GM18498 (cell line): ENCODE results near the gene STOML1.
A peak's percentile ranks its signal among the peaks of the same experiment; 100 is the strongest.
"Not testable (repeated sequence)": the region's sequence is repeated elsewhere in the genome, so short reads cannot be mapped to it uniquely, and the experiment has no call there.

Experiments used
- ATAC-seq: cut with Tn5 transposase; IDR thresholded peaks from one replicate; pipeline ENCODE4 v1.9.1; 2021; ENCODE audit warnings: mild to moderate bottlenecking, moderate library complexity; ENCODE audit not compliant: unreplicated experiment

The STOML1 gene

DNA sequence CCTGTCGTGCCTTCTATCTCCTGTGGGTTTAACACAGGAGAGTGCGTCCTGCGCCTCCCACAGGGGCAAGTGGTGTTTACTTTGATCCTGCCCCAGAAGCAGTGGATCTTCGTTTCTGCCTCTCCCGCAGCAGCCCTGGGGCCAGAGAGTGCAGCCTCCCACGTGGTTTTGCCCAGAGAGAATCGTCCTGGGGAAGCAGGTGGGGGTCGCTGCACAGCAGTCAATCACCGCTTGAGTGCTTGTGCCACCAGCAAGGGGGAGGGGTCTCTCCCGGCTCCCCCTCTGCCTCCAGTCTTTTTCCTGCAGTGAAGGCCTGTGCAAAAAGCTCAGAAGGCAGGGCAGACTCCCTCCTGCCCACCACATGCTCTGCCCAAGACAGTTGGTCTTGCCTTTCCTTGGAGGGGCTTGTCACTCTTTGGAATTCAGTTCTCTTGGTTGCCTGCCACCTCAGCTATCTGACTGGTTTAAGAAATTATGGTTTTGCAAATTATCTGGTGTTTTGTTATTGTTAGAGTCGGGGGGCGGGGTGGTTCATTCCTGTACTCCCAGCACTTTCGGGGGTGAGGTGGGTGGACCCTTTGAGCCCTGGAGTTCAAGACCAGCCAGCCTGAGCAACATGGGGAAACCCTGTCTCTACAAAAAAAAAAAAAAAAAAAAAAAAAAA, 26.9 kb downstream of the STOML1 start:
- ATAC-seq = peak; percentile 28

DNA sequence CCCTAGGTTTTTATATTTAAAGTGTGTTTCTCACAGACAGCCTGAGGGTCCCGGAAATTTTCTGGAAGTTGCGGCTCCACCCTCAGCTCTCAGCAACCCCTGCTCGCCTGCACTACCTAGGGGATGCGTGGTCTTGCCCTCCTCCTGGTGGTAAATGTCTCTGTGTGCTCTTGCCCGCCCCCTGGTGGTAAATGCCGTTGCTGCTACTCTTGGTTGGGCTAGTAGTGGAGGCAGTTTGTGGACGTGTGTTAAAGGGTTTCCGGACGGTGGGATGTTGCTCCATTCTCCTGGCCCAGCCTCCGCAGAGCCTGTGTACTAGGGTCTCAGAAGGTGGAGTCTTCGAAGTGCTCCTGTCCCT, 27.4 kb downstream of the STOML1 start:
- peak; percentile 59 for ATAC-seq

GRCh38 chr15:73962433-73962832, 29.7 kb downstream of the STOML1 start:
- no peak for ATAC-seq

- not testable (repeated sequence) for ATAC-seq
Measured at GRCh38 chr15:73960472-73961070, 31.5 kb downstream of the STOML1 start.

GRCh38 chr15:73959801-73960200, 32.3 kb downstream of the STOML1 start:
- no peak for ATAC-seq

GRCh38 chr15:73959012-73959581, 33.0 kb downstream of the STOML1 start:
- no peak for ATAC-seq

DNA sequence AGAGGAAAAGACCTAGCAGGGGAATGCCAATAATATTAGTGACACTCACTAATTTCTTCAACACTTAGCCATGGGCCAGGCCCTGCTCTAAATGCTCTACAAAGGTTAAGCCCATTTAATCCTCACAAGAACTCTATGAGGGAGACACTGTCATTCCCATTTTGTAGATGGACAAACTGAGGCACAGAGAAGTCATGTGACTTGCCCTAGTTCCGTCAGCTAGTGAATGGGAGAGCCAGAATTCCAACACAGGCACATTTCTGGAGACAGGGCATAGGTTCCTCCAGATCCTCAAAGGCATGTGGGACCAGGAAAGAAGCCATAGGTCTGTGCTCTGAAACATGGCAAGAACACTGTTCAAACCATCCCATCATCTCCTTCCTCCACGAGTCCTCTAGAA, 34.3 kb downstream of the STOML1 start:
- no peak for ATAC-seq

GRCh38 chr15:73957276-73957675, 34.8 kb downstream of the STOML1 start:
- no peak for ATAC-seq

DNA sequence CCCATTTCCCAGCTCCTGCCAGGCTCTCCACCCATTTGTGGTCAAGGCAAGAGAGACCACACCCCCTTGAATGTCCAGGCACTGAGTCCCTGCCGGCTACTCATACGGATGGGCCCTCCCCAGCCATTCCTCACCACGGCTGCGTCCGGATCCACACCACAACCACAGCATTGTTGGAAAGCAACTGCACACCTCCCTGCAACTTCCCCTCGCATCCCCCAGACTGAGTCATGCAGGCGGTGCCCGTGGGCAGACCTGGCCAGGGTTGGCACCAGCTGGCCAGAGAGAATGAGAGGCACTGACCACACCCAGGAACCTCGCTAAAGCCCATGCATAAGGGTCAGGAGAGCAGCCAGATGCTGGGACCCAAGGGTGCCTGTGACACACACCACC, 35.4 kb downstream of the STOML1 start:
- no peak for ATAC-seq

GRCh38 chr15:73955861-73956742, 36.0 kb downstream of the STOML1 start:
- no peak for ATAC-seq

DNA sequence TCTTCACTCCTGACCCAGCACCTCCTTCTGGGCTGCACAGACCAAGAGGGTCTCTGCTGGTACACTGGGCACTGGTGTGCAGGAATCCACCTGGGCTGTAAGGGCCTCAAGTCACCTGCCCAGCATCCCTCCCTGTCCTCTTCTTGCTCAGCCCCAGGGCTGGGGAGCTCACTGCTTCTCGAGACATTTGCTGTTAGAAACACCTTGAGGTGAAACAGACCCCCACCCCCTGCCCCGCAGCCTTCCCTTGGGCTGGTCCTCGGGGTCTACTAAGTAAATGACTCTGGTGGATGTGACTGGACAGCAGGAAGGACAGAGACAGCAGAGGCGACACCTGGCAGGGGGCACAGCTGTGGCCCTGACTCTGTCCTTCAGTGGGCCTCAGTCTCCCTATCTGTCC, 36.8 kb downstream of the STOML1 start:
- no peak for ATAC-seq

DNA sequence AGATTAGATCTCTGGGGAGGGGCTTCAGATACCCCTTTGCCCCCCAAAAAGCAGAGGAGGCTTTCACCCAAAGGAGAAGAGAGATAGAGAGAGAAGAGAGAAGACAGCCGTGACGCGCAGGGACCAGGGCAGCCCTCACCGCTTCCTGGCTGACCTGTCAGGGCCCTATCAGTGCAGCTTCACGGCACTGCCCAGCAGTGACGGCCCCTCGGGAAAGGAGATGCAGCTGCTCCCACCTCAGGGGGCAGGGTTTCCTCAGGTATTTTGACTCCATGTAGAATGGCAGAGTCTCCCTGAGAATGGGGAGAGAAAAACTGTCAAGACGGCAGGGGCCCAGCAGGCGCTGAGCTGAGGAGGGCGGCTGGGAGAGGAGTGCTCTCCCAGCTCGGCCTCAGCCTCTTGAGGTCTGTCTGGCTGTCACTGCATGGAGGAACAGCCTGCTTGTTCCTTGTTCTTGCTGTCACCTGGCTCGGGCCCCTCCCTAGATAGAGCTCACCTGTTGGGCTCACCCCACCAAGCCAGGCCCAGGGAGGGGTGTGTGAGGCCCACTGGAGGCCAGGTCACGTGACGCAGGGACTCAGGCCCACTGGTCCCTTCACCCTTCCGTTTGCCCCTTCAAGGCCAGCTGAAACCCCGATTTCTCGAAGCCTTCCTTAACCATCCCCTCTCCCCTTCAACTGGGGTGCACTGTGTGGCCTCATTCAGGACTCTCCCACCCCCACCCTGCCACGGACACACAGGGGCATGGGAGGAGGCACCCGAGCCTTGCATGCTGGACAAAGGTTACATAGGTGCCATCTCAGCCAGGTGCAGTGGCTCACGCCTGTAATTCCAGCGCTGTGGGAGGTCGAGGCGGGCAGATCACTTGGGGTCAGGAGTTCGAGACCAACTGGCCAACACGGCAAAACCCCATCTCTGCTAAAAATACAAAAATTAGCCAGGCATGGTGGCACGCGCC, 37.6 kb downstream of the STOML1 start:
- ATAC-seq = no peak

DNA sequence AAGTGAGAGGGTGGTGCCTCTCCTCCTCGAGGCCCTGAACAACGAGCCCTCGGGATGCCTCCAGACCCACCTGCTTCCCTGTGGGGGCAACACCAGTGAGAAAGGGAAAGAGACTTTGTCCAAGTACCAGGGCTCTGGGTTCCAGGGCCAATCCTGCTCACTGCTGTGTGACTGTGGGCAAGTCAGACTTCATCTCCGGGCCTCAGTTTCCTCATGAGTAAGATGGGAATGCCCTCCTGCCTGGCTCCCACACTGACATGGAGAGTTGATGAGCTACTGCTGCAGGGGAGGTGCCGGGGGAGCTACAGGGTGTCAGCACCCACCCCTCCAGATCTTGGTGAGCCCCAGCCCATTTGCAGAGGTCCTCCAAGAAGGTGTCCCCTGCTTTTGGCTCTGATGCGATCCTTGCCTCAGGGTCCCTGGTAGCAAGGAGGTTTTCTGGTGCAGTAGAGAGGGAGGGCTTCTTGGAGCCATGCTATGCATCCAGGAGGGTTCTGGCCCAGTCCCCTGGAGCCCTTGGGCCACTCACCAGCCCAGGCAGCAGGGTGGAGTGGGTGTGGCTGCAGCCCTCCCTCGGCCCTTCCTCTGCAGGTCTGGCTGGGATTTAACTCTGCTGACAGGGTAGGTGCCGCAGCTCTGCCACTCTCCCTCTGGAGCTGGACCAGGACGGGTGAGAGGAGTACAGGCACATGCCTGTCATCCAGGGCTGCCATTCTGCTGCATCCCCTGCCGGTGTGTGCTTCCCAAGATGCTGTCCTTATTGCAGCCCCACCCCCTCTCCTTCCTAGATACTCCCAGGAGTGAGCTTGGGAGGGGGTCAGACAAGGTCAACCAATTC, 39.0 kb downstream of the STOML1 start:
- ATAC-seq = no peak

DNA sequence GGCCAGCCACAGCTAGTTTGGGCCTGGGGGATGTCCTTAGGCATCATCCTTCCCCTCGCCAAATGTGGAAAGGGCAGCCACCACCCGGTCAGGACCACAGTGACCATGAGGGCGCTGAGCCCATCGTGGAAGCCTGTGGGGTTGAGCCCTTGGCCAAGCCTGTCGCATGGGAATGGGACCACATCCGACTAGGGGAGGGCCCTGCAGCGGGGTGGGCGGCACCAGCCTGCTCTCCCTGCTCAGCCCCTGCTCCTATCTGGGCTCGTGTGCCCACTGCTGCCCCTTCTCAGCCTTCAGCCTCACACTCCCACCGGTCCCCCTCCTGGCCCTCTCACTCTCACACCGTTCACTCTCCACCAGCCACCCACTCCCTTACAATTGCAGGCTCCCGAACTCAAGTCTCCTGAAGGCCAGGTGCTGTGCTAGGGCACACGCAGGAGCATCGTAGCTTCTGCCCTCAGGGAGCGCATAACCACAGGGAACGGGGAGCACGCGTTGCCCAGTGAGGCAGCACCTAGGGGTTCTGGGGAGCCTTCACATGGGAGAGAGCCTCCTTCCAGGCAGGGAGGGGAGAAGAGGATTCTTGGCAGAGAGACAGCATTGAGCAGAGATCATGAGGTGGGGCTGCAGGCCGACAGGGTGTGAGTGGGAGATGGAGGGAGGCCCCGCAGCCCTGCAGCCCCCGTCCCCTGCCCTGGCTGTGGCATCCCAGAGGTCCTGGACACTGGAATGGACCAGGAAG, 39.8 kb downstream of the STOML1 start:
- no peak for ATAC-seq

GRCh38 chr15:73951601-73952000, 40.5 kb downstream of the STOML1 start:
- no peak for ATAC-seq

GRCh38 chr15:73950831-73951561, 41.1 kb downstream of the STOML1 start:
- ATAC-seq = peak; percentile 48

- ATAC-seq = no peak
Measured at GRCh38 chr15:73950479-73950830, 41.6 kb downstream of the STOML1 start.

GRCh38 chr15:73949496-73949895, 42.6 kb downstream of the STOML1 start:
- no peak for ATAC-seq
